Cardiac muscle cell (in vitro differentiated cells and primary cell): Measurements from ENCODE around the gene DPYD. TPM values are rescaled to one million over a fixed set of nuclear protein-coding genes. Genes with fewer than 3 reads are reported as not detected.
"Not testable (repeated sequence)": the region's sequence is repeated elsewhere in the genome, so short reads cannot be mapped to it uniquely, and the experiment has no call there.

ENCODE experiments used
- DNase-seq, 2 donors: peaks; one replicate each; pipeline versions ENCODE4 v3.0.0 to v3.0.0-alpha.2; 2010 to 2017; ENCODE audit warnings: low read depth in 1 of 2, low spot score in 1 of 2
- H3K27ac ChIP-seq: fragments of 200-600 bp; sonication (generic); 2 replicates; pipeline ENCODE4 v1.5.1; 2016
- H3K27me3 ChIP-seq: fragments of 200-600 bp; sonication (generic); 2 replicates; pipeline ENCODE4 v1.6.0; 2016; ENCODE audit warnings: control low read depth
- H3K36me3 ChIP-seq: fragments of 200-600 bp; sonication (generic); 2 replicates; pipeline ENCODE4 v1.5.1; 2016; ENCODE audit warnings: control low read depth
- H3K4me1 ChIP-seq: fragments of 200-600 bp; sonication (generic); 2 replicates; pipeline ENCODE4 v1.8.1; 2017; ENCODE audit warnings: low read depth, mild to moderate bottlenecking, mixed run types
- H3K4me3 ChIP-seq: fragments of 200-600 bp; sonication (generic); 2 replicates; pipeline ENCODE4 v1.5.1; 2016; ENCODE audit warnings: mild to moderate bottlenecking
- H3K9me3 ChIP-seq: fragments of 200-600 bp; sonication (generic); 2 replicates; pipeline ENCODE4 v1.5.1; 2017; ENCODE audit warnings: low read depth, mild to moderate bottlenecking, control low read depth
- polyA plus RNA-seq: library from polyadenylated mRNA; unstranded; fragments of >200 nt; fragmentation: Nextera tagmentation; extraction: Ambion mirVana; gene quantifications from 2 replicates; pipeline ENCODE4 v1.2.1, GENCODE V29; 2016
- total RNA-seq: library from RNA; depleted of rRNA; stranded (reverse); fragments of >200 nt; gene quantifications from 2 replicates; pipeline ENCODE4 v1.2.3, GENCODE V29; 2016
- TF ChIP-seq, protein P1 (sequence below): IDR thresholded peaks from 2 replicates; pipeline ENCODE4 v1.5.1; 2012; ENCODE audit warnings: low read depth, mild to moderate bottlenecking, low read length

The DPYD gene
- total and polyA plus RNA-seq, 2 experiments from 2014 or later: 0.66 to 2.0 TPM

DNA sequence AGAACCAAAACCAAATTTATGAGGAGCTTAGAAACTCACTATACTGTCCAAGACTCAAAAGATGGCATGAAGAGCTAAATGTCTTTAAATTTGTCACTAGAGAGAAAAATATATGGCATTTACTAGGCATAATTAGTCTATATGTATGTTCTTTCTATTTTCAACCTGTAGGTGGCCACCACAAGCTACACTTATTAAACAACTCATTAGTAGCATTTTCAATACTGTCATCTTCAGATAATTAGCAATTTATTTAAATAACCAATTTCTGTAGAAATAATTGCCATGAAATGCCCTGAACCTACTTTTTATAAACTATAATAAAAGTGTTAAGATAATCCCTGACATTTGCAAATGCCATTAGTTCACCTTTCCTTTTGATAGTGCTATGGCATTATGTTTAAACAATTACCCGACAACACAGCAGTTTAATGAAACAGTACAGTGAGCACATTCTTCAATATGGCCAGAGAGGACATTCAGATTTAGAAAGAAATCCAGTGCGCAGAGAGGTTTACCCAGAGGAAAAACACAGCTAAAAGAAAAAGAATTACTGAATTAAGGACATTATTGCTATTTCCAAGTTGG, 676.8 kb downstream of the DPYD start:
- Histone ChIP-seq H3K27ac (no peak overlapping the region), H3K4me1 (no peaks in the 10 kb centered on the region), H3K36me3 (no peaks in the 10 kb centered on the region), H3K9me3 (no peaks in the 10 kb centered on the region), H3K4me3 (no peak overlapping the region), H3K27me3 (no peaks in the 10 kb centered on the region)
- peak; percentile 34 to 43 for DNase-seq
- TF ChIP-seq, protein P1, sequence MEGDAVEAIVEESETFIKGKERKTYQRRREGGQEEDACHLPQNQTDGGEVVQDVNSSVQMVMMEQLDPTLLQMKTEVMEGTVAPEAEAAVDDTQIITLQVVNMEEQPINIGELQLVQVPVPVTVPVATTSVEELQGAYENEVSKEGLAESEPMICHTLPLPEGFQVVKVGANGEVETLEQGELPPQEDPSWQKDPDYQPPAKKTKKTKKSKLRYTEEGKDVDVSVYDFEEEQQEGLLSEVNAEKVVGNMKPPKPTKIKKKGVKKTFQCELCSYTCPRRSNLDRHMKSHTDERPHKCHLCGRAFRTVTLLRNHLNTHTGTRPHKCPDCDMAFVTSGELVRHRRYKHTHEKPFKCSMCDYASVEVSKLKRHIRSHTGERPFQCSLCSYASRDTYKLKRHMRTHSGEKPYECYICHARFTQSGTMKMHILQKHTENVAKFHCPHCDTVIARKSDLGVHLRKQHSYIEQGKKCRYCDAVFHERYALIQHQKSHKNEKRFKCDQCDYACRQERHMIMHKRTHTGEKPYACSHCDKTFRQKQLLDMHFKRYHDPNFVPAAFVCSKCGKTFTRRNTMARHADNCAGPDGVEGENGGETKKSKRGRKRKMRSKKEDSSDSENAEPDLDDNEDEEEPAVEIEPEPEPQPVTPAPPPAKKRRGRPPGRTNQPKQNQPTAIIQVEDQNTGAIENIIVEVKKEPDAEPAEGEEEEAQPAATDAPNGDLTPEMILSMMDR: peak; percentile 56

DNA sequence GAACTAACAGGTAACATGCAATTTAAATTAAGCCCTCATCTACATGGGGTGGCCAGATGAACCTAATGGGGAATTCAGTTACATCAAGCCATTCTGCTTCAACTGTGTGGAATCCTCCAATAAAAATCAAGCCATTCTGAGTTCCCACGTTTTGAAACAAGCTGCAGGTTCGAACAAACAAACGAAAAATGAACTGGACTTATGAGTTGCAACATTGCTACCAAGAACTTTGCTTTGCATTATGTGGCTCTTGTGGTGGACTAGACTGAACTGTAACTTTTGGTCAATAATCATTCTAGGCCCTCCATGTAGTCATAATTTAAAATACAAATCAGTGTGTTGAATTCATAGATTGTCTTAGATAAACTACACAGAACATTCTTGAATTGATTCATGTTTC, 682.0 kb downstream of the DPYD start:
- H3K9me3 ChIP-seq: no peaks in the 10 kb centered on the region
- no peaks in the 10 kb centered on the region for H3K36me3 ChIP-seq
- H3K27me3 ChIP-seq: no peaks in the 10 kb centered on the region
- TF ChIP-seq, protein P1: no peak
- H3K4me1 ChIP-seq: no peaks in the 10 kb centered on the region
- H3K4me3 ChIP-seq: no peak overlapping the region
- H3K27ac ChIP-seq: no peak overlapping the region
- DNase-seq: no peak

DNA sequence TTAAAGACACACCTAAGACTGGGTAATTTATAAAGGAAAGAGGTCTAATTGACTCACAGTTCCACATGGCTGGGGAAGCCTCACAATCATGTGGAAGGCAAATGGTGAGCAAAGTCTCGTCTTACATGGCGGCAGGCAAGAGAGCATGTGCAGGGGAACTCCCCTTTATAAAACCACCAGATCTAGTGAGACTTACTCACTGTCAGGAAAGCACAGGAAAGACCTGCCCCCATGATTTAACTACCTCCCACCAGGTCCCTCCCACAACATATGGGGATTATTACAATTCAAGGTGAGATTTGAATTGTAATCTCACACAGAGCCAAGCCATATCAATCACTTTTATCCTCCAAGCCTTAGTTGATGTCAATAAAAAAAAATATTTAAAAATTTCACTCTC, 689.5 kb downstream of the DPYD start:
- H3K4me3 ChIP-seq, H3K27me3 ChIP-seq, H3K36me3 ChIP-seq, H3K9me3 ChIP-seq, DNase-seq, H3K27ac ChIP-seq, H3K4me1 ChIP-seq: not testable (repeated sequence)

DNA sequence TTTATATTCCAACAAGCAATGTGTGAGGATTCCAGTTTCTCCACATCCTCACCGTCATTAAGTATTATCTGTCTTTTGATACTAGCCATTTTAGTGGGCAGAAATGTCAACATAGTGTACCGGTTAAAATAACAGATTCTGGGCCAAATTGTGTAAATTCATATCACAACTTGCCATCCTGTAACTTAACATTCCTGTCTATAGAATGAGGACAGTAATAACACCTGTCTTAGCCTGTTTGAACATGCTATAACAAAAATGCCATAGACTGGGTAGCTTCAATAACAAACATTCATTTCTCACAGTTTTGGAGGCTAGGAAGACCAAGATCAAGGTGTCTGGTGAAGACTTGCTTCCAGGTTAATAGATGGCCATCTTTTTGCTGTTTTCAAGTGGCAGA, 708.2 kb downstream of the DPYD start:
- H3K36me3 ChIP-seq: no peaks in the 10 kb centered on the region
- no peaks in the 10 kb centered on the region for H3K9me3 ChIP-seq
- no peaks in the 10 kb centered on the region for H3K27me3 ChIP-seq
- no peak overlapping the region for H3K27ac ChIP-seq
- H3K4me3 ChIP-seq: no peak overlapping the region
- DNase-seq: no peak
- TF ChIP-seq, protein P1: no peak
- no peaks in the 10 kb centered on the region for H3K4me1 ChIP-seq

DNA sequence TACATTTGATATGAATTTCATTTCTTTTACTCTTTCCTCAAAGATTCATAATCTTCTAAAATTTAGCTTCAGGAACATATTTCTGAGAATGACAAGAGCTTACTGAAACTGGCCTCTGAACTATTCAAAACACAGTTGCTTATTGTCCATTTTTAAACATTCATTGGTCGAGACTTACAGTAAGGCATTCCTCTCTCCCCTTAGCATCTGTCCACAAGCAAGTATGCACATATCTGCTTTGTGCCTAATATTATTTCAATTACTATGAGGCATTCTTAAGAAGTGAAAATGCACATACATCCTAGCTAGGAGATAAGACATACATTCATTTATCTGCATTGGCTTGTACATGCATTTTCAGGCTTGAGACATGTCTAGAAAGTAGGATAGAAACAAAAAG, 710.5 kb downstream of the DPYD start:
- no peaks in the 10 kb centered on the region for H3K4me1 ChIP-seq
- H3K9me3 ChIP-seq: no peaks in the 10 kb centered on the region
- H3K4me3 ChIP-seq: no peak overlapping the region
- no peak overlapping the region for H3K27ac ChIP-seq
- H3K27me3 ChIP-seq: no peaks in the 10 kb centered on the region
- TF ChIP-seq, protein P1: no peak
- no peaks in the 10 kb centered on the region for H3K36me3 ChIP-seq
- DNase-seq: no peak

DNA sequence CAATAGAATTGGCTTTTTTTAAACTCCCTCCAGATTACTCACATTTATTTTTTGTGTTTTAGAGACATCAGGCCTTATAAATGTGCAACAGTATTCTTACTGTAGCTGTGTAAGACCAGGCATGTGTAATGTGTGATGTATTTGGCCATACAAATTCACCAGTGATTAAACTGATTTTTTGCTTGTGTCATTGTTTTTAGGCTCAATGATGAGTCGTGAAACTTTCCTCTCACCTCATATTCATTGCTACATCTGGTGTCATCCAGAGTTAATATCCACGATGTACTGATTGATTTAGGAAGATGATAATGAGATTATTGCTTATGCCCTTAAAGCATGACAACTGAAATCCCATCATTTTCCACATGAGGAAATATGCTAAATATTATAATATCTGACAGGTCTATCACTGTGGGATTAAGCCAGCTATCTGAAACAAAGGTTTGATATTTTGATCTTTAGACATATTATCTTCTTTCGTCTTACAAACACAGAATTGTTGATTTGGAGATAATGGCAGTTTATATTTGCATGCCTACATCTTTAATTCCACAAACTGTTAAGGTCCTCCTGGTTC, 711.4 kb downstream of the DPYD start:
- Histone ChIP-seq H3K4me1 (no peaks in the 10 kb centered on the region), H3K4me3 (no peak overlapping the region), H3K9me3 (no peaks in the 10 kb centered on the region), H3K36me3 (no peaks in the 10 kb centered on the region), H3K27me3 (no peaks in the 10 kb centered on the region), H3K27ac (no peak overlapping the region)
- TF ChIP-seq, protein P1: no peak
- DNase-seq: no peak
